HepG2 (cell line): ENCODE data around the gene NRAP. TPM values are rescaled to one million over a fixed set of nuclear protein-coding genes. Genes with fewer than 3 reads are reported as not detected.

Experiments
- AKAP8 ChIP-seq: sonication (generic); formaldehyde crosslinking; IDR thresholded peaks from 2 replicates; pipeline ENCODE4 v1.5.1; 2020; ENCODE audit warnings: mild to moderate bottlenecking, missing genetic modification reagents
- ARNT2 ChIP-seq: sonication (generic); formaldehyde crosslinking; IDR thresholded peaks from 2 replicates; pipeline ENCODE4 v1.8.0; 2022; ENCODE audit warnings: mild to moderate bottlenecking, low read depth, missing genetic modification reagents, moderate library complexity
- BHLHE40 ChIP-seq: IDR thresholded peaks from 2 replicates; pipeline ENCODE4 v1.6.1; 2011; ENCODE audit warnings: low read length, improper control_type of control experiment
- CCDC6 ChIP-seq: sonication (generic); formaldehyde crosslinking; IDR thresholded peaks from 2 replicates; pipeline ENCODE4 v1.8.1; 2022; ENCODE audit warnings: mild to moderate bottlenecking, missing genetic modification reagents, moderate library complexity
- HES4 ChIP-seq: sonication (generic); formaldehyde crosslinking; IDR thresholded peaks from 2 replicates; pipeline ENCODE4 v1.9.0; 2021; ENCODE audit warnings: mild to moderate bottlenecking, missing genetic modification reagents, borderline replicate concordance
- MBNL3 ChIP-seq: fragments of 250-450 bp; sonication (Bioruptor Pico); conservative IDR thresholded peaks from 2 replicates; pipeline ENCODE4 v1.8.0; 2022; ENCODE audit warnings: mild to moderate bottlenecking, inconsistent platforms
- MIER3 ChIP-seq: IDR thresholded peaks from 2 replicates; pipeline ENCODE4 v1.6.1; 2016; ENCODE audit warnings: missing compliant biosample characterization, borderline replicate concordance
- SALL2 ChIP-seq: sonication (generic); formaldehyde crosslinking; IDR thresholded peaks from 2 replicates; pipeline ENCODE4 v1.8.1; 2023; ENCODE audit warnings: mild to moderate bottlenecking, missing genetic modification reagents, inconsistent platforms
- SMARCE1 ChIP-seq: fragments of 450-650 bp; IDR thresholded peaks from 2 replicates; pipeline ENCODE4 v1.6.1; 2017; ENCODE audit warnings: borderline replicate concordance
- ZNF557 ChIP-seq: sonication (generic); formaldehyde crosslinking; IDR thresholded peaks from 2 replicates; pipeline ENCODE4 v1.4.0; 2020; ENCODE audit warnings: missing genetic modification reagents
- ZNF761 ChIP-seq: sonication (generic); formaldehyde crosslinking; conservative IDR thresholded peaks from 2 replicates; pipeline ENCODE4 v1.4.0; 2020; ENCODE audit warnings: mild to moderate bottlenecking, missing genetic modification reagents
- polyA plus RNA-seq, 8 experiments: library from polyadenylated mRNA; depleted of rRNA in 3 of 8; stranded (reverse) in 7 of 8; unstranded in 1 of 8; fragments of >200 nt; fragmentation: Illumina TruSeq in 4 of 8; extraction: Trizol in 4 of 8; gene quantifications; 2 replicates each; pipeline versions ENCODE4 v1.2.1 to v1.2.3, GENCODE V29; 2011 to 2016; ENCODE audit warnings: low read depth in 4 of 8, missing spikeins in 1 of 8, mixed read lengths in 1 of 8; ENCODE audit not compliant: insufficient read depth in 1 of 8
- total RNA-seq, 5 experiments: library from RNA; depleted of rRNA; stranded (reverse); fragments of >200 nt; fragmentation: Illumina TruSeq; extraction: Trizol; gene quantifications; 2 replicates each; pipeline ENCODE4 v1.2.3, GENCODE V29; 2016; ENCODE audit warnings: low read depth in 1 of 5
- TF ChIP-seq, protein P1 (sequence below): sonication (generic); formaldehyde crosslinking; IDR thresholded peaks from 2 replicates; pipeline ENCODE4 v1.4.0; 2020; ENCODE audit warnings: mild to moderate bottlenecking, missing genetic modification reagents
- TF ChIP-seq, protein P2 (sequence below): IDR thresholded peaks from 2 replicates; pipeline ENCODE4 v1.6.1; 2016; ENCODE audit warnings: mild to moderate bottlenecking

NRAP gene
- total and polyA plus RNA-seq, 2 of the 13 experiments (the other 11 are each of a cell fraction or from before 2014, with no cell fraction given) = not detected

DNA sequence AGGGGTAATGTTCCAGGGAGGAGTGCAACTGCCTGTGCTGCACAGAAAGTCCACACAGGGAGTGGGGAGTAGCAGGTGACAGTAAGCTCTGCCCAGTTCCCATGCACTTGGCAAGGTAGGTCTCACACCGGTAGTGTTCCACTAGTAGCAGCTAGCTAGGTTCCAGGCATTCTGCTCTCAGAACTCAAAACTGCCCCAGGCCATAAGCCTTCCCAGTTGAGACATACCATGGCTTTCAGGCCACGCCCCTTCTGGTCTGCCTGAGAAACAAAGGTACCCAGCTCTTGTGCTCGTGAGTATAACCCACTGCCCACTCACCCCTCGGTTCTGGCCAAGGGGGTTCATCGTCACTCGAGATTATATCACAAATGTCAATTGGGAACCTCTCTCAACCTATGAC, 28.4 kb upstream of the NRAP start (continued):
- TF ChIP-seq ARNT2 (no peak), BHLHE40 (no peak), MBNL3 (CRISPR knock-in tag) (no peak), AKAP8 (CRISPR knock-in tag) (no peak), CCDC6 (CRISPR knock-in tag) (no peak), SALL2 (no peak), MIER3 (CRISPR knock-in tag) (no peak), ZNF761 (CRISPR knock-in tag) (no peak), SMARCE1 (no peak), HES4 (CRISPR knock-in tag) (no peak), ZNF557 (CRISPR knock-in tag) (no peak)
- TF ChIP-seq, protein P1, sequence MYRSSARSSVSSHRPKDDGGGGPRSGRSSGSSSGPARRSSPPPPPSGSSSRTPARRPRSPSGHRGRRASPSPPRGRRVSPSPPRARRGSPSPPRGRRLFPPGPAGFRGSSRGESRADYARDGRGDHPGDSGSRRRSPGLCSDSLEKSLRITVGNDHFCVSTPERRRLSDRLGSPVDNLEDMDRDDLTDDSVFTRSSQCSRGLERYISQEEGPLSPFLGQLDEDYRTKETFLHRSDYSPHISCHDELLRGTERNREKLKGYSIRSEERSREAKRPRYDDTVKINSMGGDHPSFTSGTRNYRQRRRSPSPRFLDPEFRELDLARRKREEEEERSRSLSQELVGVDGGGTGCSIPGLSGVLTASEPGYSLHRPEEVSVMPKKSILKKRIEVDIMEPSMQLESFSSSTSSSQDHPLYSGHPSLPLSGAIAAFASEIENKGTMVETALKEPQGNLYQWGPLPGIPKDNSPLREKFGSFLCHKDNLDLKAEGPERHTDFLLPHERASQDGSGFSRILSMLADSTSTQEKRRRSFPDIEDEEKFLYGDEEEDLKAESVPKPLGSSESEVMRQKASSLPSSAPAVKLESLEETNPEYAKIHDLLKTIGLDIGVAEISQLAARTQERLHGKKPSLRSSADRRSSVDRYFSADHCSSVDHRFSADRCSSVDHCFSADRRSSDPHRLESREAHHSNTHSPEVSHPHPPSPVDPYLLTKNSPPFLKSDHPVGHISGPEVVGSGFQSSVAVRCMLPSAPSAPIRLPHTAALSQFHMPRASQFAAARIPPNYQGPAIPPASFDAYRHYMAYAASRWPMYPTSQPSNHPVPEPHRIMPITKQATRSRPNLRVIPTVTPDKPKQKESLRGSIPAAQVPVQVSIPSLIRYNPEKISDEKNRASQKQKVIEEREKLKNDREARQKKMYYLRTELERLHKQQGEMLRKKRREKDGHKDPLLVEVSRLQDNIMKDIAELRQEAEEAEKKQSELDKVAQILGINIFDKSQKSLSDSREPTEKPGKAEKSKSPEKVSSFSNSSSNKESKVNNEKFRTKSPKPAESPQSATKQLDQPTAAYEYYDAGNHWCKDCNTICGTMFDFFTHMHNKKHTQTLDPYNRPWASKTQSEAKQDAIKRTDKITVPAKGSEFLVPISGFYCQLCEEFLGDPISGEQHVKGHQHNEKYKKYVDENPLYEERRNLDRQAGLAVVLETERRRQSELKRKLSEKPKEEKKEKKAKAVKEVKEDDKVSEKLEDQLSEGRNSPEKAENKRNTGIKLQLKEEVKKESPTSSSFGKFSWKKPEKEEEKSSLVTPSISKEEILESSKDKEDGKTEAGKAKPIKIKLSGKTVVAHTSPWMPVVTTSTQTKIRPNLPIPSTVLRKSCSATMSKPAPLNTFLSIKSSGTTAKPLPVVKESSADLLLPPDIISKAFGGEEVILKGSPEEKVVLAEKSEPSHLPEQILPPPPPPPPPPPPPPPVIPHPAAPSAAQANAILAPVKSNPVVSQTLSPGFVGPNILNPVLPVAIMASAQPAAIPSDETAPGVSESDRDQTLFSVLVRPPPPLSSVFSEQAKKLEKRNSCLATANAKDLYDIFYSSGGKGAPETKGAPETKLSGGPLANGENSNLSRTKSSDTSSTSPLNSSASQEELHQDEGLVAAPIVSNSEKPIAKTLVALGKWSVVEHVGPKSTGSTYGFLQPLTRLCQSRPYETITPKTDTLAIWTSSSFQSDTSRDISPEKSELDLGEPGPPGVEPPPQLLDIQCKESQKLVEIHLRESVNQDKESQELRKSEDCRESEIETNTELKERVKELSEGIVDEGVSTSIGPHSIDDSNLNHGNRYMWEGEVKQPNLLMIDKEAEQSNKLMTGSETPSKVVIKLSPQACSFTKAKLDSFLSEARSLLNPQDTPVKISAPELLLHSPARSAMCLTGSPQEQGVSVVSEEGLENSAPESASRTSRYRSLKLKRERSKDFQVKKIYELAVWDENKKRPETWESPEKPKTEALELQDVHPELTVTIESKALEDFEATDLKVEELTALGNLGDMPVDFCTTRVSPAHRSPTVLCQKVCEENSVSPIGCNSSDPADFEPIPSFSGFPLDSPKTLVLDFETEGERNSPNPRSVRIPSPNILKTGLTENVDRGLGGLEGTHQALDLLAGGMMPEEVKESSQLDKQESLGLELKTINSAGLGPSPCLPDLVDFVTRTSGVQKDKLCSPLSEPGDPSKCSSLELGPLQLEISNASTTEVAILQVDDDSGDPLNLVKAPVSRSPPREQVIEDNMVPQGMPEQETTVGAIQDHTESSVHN (CRISPR knock-in tag) = no peak
- TF ChIP-seq, protein P2, sequence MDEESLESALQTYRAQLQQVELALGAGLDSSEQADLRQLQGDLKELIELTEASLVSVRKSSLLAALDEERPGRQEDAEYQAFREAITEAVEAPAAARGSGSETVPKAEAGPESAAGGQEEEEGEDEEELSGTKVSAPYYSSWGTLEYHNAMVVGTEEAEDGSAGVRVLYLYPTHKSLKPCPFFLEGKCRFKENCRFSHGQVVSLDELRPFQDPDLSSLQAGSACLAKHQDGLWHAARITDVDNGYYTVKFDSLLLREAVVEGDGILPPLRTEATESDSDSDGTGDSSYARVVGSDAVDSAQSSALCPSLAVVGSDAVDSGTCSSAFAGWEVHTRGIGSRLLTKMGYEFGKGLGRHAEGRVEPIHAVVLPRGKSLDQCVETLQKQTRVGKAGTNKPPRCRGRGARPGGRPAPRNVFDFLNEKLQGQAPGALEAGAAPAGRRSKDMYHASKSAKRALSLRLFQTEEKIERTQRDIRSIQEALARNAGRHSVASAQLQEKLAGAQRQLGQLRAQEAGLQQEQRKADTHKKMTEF (CRISPR knock-in tag) = no peak
